ENCODE data around the gene COL25A1.

The COL25A1 gene

DNA sequence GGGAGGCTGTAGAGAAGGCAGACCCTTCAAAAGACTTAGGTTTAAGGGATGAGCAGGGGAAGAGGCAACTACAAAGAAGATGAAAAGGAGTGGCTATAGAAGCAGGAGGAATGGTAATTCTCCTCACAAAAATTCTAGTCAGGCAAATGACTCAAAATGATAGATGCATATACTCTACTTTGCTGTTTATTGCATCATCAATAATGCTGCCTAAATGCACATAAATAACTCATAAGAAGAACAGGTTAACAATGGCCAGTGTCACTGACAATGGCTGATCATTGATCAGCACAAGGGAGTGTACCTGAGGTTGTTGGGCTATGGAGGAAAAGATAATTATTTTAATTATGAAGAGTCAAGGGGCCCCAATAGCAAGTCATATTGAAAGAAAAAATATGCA is 354.9 kb downstream of the COL25A1 start:
- H3K27ac ChIP-seq = no peak overlapping the region
- no peak for TF ChIP-seq ZFX (IDR thresholded peaks at IDR 0.05)
- TF ChIP-seq CTCF (conservative IDR thresholded peaks at IDR 0.05) = no peak

DNA sequence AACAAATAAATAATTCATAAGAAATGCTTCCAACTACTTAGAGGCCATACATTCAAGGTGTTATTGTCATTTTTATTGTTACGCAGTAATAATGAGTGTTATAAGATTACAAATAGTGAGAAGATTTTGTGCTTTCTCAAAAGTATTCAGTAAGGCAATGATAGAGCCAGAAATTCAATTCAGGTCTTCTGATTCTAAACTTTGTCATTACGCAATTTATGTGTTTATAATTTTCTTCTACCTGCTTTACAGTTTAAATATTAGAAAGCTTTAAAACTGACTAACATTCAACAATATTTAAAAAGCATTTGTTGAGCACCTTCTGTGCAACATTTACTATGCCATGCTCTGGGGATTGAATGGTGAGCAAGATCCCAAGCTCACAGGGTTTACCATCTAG is 356.2 kb downstream of the COL25A1 start:
- H3K27ac ChIP-seq = no peak overlapping the region
- TF ChIP-seq ZFX (IDR thresholded peaks at IDR 0.05) (no peak), CTCF (conservative IDR thresholded peaks at IDR 0.05) (no peak)

DNA sequence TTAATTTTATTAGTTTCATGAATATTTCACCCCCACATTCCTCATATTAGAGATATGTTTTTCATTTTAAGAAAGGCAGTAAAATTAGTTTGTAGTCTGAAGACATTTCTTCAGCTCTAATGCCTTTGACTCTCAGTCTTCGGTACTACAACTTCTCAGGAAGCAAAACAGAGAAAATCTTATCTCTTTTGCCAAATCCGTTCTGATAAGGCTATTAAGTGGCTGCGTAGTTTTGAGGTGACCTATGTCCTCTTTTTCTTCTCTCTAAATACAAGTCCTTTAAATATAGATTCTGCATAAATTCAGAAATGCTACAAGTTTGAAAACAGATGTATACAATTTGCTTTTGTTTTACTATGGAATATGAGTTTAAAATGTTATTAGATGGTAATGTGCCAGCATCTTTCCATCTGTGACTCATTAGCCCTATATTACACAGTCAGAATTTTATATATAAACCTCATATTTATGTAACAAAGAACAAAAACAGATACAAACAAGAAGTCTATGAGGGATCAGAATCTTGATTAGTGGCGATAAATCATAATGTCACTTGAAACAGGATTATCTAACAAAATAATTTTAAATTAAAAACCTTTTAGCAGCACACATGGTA is 358.4 kb downstream of the COL25A1 start:
- no peak overlapping the region for H3K27ac ChIP-seq
- TF ChIP-seq CTCF (conservative IDR thresholded peaks at IDR 0.05) (no peak), ZFX (IDR thresholded peaks at IDR 0.05) (no peak)

- no peak overlapping the region for H3K27ac ChIP-seq
- TF ChIP-seq ZFX (IDR thresholded peaks at IDR 0.05) = no peak
- no peak for TF ChIP-seq CTCF (conservative IDR thresholded peaks at IDR 0.05)
These were observed 359.1 kb downstream of the COL25A1 start for GRCh38 chr4:108943371-108943770.

DNA sequence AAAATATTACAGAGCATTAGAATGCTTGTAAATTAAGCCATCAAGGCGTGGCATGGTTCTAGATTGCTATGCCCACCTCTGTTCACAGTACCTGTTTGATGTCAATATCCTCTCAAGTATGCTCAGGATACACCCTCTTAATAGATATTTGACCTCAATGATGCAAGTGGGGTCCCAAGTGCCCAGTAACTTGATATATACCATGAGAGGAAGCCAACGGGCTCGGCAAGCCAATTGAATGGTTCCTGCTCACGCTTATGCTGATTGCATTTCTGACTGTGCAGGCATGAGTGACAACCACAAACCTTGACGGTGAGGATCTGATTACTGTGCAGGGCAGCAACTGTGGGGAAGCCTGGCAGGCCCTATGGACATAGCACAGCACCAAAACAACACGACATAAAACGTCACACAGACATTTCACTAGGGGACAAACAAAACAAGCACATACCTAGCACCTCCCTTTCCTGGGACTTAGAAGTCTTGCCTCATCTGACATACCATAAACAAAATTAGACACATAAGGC is 360.5 kb downstream of the COL25A1 start:
- H3K27ac ChIP-seq = no peak overlapping the region
- TF ChIP-seq ZFX (IDR thresholded peaks at IDR 0.05) (no peak), CTCF (conservative IDR thresholded peaks at IDR 0.05) (no peak)

DNA sequence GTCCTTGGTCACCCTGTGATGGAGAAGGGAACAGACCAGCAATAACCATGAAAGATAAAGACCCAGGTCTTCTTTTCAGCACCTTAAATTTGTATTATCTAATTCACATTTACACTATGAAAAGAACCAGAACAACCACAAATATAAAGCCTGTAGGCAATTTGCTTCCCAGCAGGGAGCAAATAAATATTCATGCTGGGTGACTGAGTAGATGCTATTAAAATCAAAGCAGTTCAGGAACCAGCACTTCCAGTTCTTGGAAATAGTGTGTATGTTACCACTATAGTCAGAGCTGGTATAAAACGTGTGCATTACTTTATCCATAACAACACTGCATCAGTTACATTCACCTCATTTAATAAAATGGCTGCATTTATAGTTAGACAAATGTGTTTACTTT is 361.8 kb downstream of the COL25A1 start:
- no peak overlapping the region for H3K27ac ChIP-seq
- TF ChIP-seq CTCF (conservative IDR thresholded peaks at IDR 0.05) (no peak), ZFX (IDR thresholded peaks at IDR 0.05) (no peak)

GRCh38 chr4:108940149-108940548 is 362.3 kb downstream of the COL25A1 start:
- no peak overlapping the region for H3K27ac ChIP-seq
- TF ChIP-seq CTCF (conservative IDR thresholded peaks at IDR 0.05) (no peak), ZFX (IDR thresholded peaks at IDR 0.05) (no peak)
